Natural killer cell (primary cell): Measurements from ENCODE around the gene FAM25A. TPM values are rescaled to one million over a fixed set of nuclear protein-coding genes. Genes with fewer than 3 reads are reported as not detected.
"Not testable (repeated sequence)": the region's sequence is repeated elsewhere in the genome, so short reads cannot be mapped to it uniquely, and the experiment has no call there.

Source experiments
- ATAC-seq, 3 donors: fragments of 150-1000 bp in 2 of 3; fragments of 200-7000 bp in 1 of 3; cut with Tn5 transposase; 1 replicate in 1 of 3; 2 replicates in 2 of 3; pipeline ENCODE4 v1.10.0; 2021; ENCODE audit warnings: mild to moderate bottlenecking in 2 of 3, moderate library complexity in 2 of 3
- DNase-seq, 2 donors: peaks; one replicate each; pipeline versions ENCODE4 v3.0.0 to v3.0.0-alpha.2; 2013 to 2021; ENCODE audit warnings: mixed read lengths in 1 of 2
- H3K27ac ChIP-seq: one replicate; pipeline ENCODE4 v1.5.1; 2013; ENCODE audit warnings: mild to moderate bottlenecking, low read length
- H3K27me3 ChIP-seq: one replicate; pipeline ENCODE4 v1.6.1; 2013; ENCODE audit warnings: low read length; ENCODE audit not compliant: control insufficient read depth, insufficient read depth
- H3K36me3 ChIP-seq: one replicate; pipeline ENCODE4 v1.6.1; 2013; ENCODE audit warnings: low read length; ENCODE audit not compliant: control insufficient read depth, insufficient read depth
- H3K4me1 ChIP-seq: one replicate; pipeline ENCODE4 v1.6.1; 2013; ENCODE audit warnings: low read length; ENCODE audit not compliant: control insufficient read depth, insufficient read depth
- H3K4me3 ChIP-seq: one replicate; pipeline ENCODE4 v1.5.1; 2013; ENCODE audit warnings: low read length
- H3K9me3 ChIP-seq: one replicate; pipeline ENCODE4 v1.6.1; 2013; ENCODE audit warnings: low read length; ENCODE audit not compliant: control insufficient read depth, insufficient read depth
- H3K27ac Mint-ChIP-seq, 2 donors: one replicate each; pipeline ENCODE4 v1.8.0; 2022; ENCODE audit warnings: mild to moderate bottlenecking in 2 of 2, mixed read lengths in 2 of 2, moderate library complexity in 1 of 2
- H3K27me3 Mint-ChIP-seq, 2 donors: one replicate each; pipeline ENCODE4 v1.8.0; 2022; ENCODE audit warnings: low read depth in 2 of 2, mixed read lengths in 2 of 2
- H3K36me3 Mint-ChIP-seq: one replicate; pipeline ENCODE4 v1.8.0; 2022; ENCODE audit warnings: mixed read lengths
- H3K4me1 Mint-ChIP-seq, 2 donors: one replicate each; pipeline ENCODE4 v1.8.0; 2022; ENCODE audit warnings: mixed read lengths in 2 of 2
- H3K4me3 Mint-ChIP-seq: one replicate; pipeline ENCODE4 v1.8.0; 2022; ENCODE audit warnings: mild to moderate bottlenecking, moderate library complexity, mixed read lengths
- H3K9me3 Mint-ChIP-seq, 2 donors: one replicate each; pipeline ENCODE4 v1.8.0; 2022; ENCODE audit warnings: mixed read lengths in 2 of 2
- WGBS: methylation state at CpG from one replicate; pipeline ENCODE4 v1.1.7; 2013; ENCODE audit warnings: missing lambda C conversion rate; ENCODE audit not compliant: insufficient coverage; 5-methylcytosine and 5-hydroxymethylcytosine counted together
- intact Hi-C: fragments of 100-400 bp; cut with micrococcal nuclease; formaldehyde crosslinking; loops from one replicate; pipeline ENCODE4 v1.14.2; 2022
- total RNA-seq, 4 donors: library from RNA; stranded (reverse); fragments of 120-200 nt in 1 of 4; gene quantifications; one replicate each; pipeline versions ENCODE4 v1.2.3 to v1.2.4, GENCODE V29; 2013 to 2022

The FAM25A gene
- total RNA-seq, 3 donors from 2014 or later (not counting 1 experiment from before 2014, with no cell fraction given) = not detected

DNA sequence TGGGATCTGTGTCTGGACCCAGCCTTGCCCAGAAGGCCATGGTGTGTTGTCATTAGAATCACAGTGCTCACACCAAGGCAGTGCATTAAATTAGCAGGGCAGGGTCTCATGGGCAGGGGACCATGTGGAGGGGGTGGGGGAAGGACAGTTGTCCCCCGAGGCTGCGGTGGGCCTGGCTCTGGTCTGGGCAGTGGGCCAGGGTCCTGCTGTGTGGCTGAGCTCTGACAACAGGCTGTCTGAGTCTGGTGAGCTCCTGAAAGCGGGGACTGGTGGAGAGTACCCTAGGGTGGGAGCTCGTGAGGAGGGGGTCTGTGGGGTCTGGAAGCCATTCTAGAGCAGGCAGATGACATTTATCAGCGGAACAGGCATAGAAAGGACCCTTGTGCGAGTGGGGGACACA lies 2.0 kb upstream of the FAM25A start:
- H3K27ac ChIP-seq, H3K27me3 ChIP-seq, H3K4me3 ChIP-seq, H3K9me3 ChIP-seq, H3K4me1 Mint-ChIP-seq, ATAC-seq, H3K27ac Mint-ChIP-seq, H3K9me3 Mint-ChIP-seq, intact Hi-C loops, H3K4me3 Mint-ChIP-seq, H3K36me3 Mint-ChIP-seq, DNase-seq, H3K4me1 ChIP-seq, H3K27me3 Mint-ChIP-seq, H3K36me3 ChIP-seq: not testable (repeated sequence)
- WGBS = 96% methylated on average over 6 of the region's 6 CpGs

GRCh38 chr10:87019066-87019465 lies 1.0 kb upstream of the FAM25A start:
- DNase-seq, ATAC-seq, H3K27ac Mint-ChIP-seq, H3K27me3 ChIP-seq, H3K27me3 Mint-ChIP-seq, H3K36me3 Mint-ChIP-seq, intact Hi-C loops, H3K9me3 Mint-ChIP-seq, H3K4me3 Mint-ChIP-seq, H3K27ac ChIP-seq, H3K4me3 ChIP-seq, H3K36me3 ChIP-seq, H3K9me3 ChIP-seq, H3K4me1 Mint-ChIP-seq, H3K4me1 ChIP-seq: not testable (repeated sequence)
- 92% methylated on average over 5 of the region's 6 CpGs for WGBS

GRCh38 chr10:87019504-87019903 lies 590 bp upstream of the FAM25A start:
- H3K36me3 ChIP-seq, H3K27me3 Mint-ChIP-seq, H3K27ac ChIP-seq, H3K27me3 ChIP-seq, DNase-seq, H3K4me3 ChIP-seq, H3K9me3 Mint-ChIP-seq, H3K4me1 Mint-ChIP-seq, H3K4me1 ChIP-seq, H3K4me3 Mint-ChIP-seq, H3K9me3 ChIP-seq, ATAC-seq, H3K36me3 Mint-ChIP-seq, intact Hi-C loops, H3K27ac Mint-ChIP-seq: not testable (repeated sequence)
- WGBS = 91% methylated on average over 1 of the region's 1 CpG

DNA sequence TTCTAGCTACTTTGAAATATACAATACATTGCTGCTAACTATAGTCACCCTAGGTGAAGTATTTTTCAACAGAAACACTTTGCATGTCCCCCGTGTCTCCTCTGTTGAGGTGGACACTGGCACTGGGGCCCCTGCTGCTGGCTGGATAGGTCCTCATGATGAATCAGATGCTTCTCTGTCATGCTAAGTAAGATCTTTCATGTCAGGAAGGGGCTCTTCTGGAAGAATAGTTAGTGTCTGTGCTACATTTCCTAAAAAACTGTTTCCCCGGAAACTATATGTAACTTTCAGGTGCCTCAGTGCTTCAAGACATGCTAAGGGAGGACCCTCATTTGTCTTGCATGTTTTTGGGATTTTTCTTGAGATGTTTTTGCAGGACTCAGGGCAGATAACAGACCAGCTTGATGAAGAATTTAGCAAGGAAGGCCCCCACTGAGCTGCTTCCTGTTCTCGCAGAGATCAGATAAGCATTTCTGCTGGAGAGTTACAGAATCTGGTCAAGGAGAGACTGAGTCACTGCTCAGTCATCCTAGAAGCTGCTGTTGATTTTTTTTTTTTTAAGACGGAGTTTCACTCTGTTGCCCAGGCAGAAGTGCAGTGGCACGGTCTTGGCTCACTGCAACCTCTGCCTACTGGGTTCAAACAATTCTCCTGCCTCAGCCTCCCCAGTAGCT lies 5.3 kb downstream of the FAM25A start:
- DNase-seq, H3K36me3 Mint-ChIP-seq, H3K4me1 ChIP-seq, ATAC-seq, H3K27me3 ChIP-seq, intact Hi-C loops, H3K9me3 Mint-ChIP-seq, H3K4me3 Mint-ChIP-seq, H3K4me3 ChIP-seq, H3K36me3 ChIP-seq, H3K27me3 Mint-ChIP-seq, H3K4me1 Mint-ChIP-seq, H3K27ac ChIP-seq, H3K27ac Mint-ChIP-seq, H3K9me3 ChIP-seq: not testable (repeated sequence)
- WGBS = 45% methylated on average over 5 of the region's 5 CpGs

DNA sequence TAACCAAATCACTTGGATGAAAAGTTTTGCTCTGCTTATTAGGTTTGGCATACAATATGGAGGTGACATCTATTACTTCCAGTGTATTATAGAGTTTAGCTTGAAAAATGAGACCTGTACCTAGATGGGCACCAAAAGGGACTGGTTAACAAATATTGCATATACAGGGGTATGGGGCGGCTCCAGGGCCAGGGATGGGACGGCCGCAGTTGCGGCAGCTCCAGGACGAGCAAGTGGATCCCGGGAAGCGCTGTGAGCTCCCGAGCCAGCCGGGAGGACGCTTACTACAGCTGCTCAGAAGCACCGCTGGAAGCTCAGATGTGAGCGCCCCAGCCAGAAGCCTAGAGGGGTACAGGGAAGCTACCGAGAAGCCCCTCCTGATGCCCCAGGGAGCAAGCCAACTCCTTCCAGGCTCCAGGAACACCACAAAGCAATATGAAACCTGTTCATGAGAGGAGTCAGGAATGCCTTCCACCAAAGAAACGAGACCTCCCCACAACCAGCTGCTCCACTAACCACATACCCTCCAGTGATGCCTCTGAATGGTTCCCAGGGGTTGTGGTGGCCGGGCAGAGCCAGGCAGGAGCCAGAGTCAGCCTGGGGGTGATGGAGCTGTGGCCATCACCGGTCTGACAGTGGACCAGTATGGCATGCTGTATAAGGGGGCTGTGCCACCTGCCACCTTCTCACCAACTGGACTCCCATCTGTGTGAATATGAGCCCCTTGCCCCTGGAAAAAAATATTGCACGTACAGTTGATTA lies 6.8 kb downstream of the FAM25A start:
- H3K27me3 Mint-ChIP-seq, intact Hi-C loops, H3K27me3 ChIP-seq: not testable (repeated sequence)

DNA sequence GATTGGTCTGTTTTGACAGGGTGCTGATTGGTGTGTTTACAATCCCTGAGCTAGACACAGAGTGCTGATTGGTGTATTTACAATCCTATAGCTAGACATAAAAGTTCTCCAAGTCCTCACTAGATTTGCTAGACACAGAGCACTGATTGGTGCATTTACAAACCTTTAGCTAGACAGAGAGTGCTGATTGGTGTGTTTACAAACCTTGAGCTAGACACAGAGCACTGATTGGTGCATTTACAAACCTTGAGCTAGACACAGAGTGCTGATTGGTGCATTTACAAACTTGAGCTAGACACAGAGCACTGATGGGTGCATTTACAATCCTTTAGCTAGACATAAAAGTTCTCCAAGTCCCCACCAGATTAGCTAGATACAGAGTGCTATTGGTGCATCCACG lies 10.3 kb downstream of the FAM25A start:
- DNase-seq, H3K36me3 Mint-ChIP-seq, intact Hi-C loops, H3K36me3 ChIP-seq, H3K4me3 ChIP-seq, ATAC-seq, H3K27ac ChIP-seq, H3K4me1 Mint-ChIP-seq, H3K27me3 ChIP-seq, H3K27me3 Mint-ChIP-seq, H3K9me3 ChIP-seq, H3K4me3 Mint-ChIP-seq, H3K4me1 ChIP-seq, H3K27ac Mint-ChIP-seq, H3K9me3 Mint-ChIP-seq: not testable (repeated sequence)
- WGBS = 100% methylated on average over 1 of the region's 1 CpG

More for the DNA sequence above, 6.8 kb downstream of the FAM25A start:
- not testable (repeated sequence) for H3K9me3 ChIP-seq, H3K27ac ChIP-seq, H3K4me3 Mint-ChIP-seq, DNase-seq, H3K36me3 ChIP-seq, H3K27ac Mint-ChIP-seq, H3K4me1 ChIP-seq, H3K4me1 Mint-ChIP-seq, H3K9me3 Mint-ChIP-seq, H3K36me3 Mint-ChIP-seq, H3K4me3 ChIP-seq, ATAC-seq
- WGBS = 93% methylated on average over 14 of the region's 17 CpGs
